Sciatic nerve (tissue), 2 donors: ENCODE data around the gene SLC25A21. TPM values are rescaled to one million over a fixed set of nuclear protein-coding genes. Genes with fewer than 3 reads are reported as not detected.
"Not testable (repeated sequence)": the region's sequence is repeated elsewhere in the genome, so short reads cannot be mapped to it uniquely, and the experiment has no call there.

Experiments
- ATAC-seq: fragments of 200-7000 bp; cut with Tn5 transposase; one replicate; pipeline ENCODE4 v1.9.1; 2020; ENCODE audit warnings: mild to moderate bottlenecking, moderate library complexity
- DNase-seq: peaks from one replicate; pipeline ENCODE4 v3.0.0-alpha.2; 2020; ENCODE audit warnings: low spot score
- intact Hi-C: fragments of 100-400 bp; cut with DNase I; formaldehyde crosslinking; loops from one replicate; pipeline ENCODE4 v1.14.2; 2022
- total RNA-seq: library from RNA; stranded (reverse); fragmentation: NEBNext Ultra II Directional; extraction: Animal tissue kit (Norgen Biotek cat#: 25700); gene quantifications from one replicate; pipeline ENCODE4 v1.2.1, GENCODE V29; 2021
- donor health status: DM: no; HTN: no; CAD: no.
- donor health status: DM: no; HTN: no; CAD: no.

Gene SLC25A21
- total RNA-seq, 1 donor from 2014 or later: 1.4 TPM

GRCh38 chr14:36935976-36936678 is 236.3 kb downstream of the SLC25A21 start:
- ATAC-seq: no peak
- DNase-seq: no peak
- intact Hi-C loops: no loop called here

- ATAC-seq (no peak), DNase-seq (no peak)
- intact Hi-C loops: no loop called here
These were observed 238.1 kb downstream of the SLC25A21 start for GRCh38 chr14:36934304-36934703.

GRCh38 chr14:36931791-36932190 is 240.6 kb downstream of the SLC25A21 start:
- intact Hi-C loops: no loop called here

GRCh38 chr14:36928432-36928831 is 244.0 kb downstream of the SLC25A21 start:
- intact Hi-C loops: no loop called here
- no peak for ATAC-seq
- DNase-seq: no peak

More at GRCh38 chr14:36931791-36932190, 240.6 kb downstream of the SLC25A21 start:
- DNase-seq: no peak
- no peak for ATAC-seq

GRCh38 chr14:36925094-36925493 is 247.3 kb downstream of the SLC25A21 start:
- intact Hi-C loops: no loop called here
- no peak for ATAC-seq

GRCh38 chr14:36916668-36917067 is 255.7 kb downstream of the SLC25A21 start:
- ATAC-seq (no peak), DNase-seq (no peak)
- intact Hi-C loops: no loop called here

More at GRCh38 chr14:36925094-36925493, 247.3 kb downstream of the SLC25A21 start:
- no peak for DNase-seq

GRCh38 chr14:36915081-36915480 is 257.3 kb downstream of the SLC25A21 start:
- ATAC-seq (no peak), DNase-seq (no peak)
- intact Hi-C loops: no loop called here

- DNase-seq (no peak), ATAC-seq (no peak)
- intact Hi-C loops: no loop called here
These were observed 261.8 kb downstream of the SLC25A21 start for GRCh38 chr14:36910578-36910977.

GRCh38 chr14:36905272-36905888 is 267.0 kb downstream of the SLC25A21 start:
- ATAC-seq: no peak

GRCh38 chr14:36901861-36902260 is 270.5 kb downstream of the SLC25A21 start:
- intact Hi-C loops: no loop called here
- ATAC-seq (no peak), DNase-seq (no peak)

More at GRCh38 chr14:36905272-36905888, 267.0 kb downstream of the SLC25A21 start:
- intact Hi-C loops: no loop called here
- no peak for DNase-seq

GRCh38 chr14:36900846-36901245 is 271.6 kb downstream of the SLC25A21 start:
- DNase-seq (no peak), ATAC-seq (no peak)
- intact Hi-C loops: no loop called here

- ATAC-seq, intact Hi-C loops, DNase-seq: not testable (repeated sequence)
These were observed 276.1 kb downstream of the SLC25A21 start for GRCh38 chr14:36896300-36896699.

GRCh38 chr14:36884049-36884448 is 288.4 kb downstream of the SLC25A21 start:
- no peak for DNase-seq
- intact Hi-C loops: no loop called here

GRCh38 chr14:36880276-36880675 is 292.1 kb downstream of the SLC25A21 start:
- no peak for ATAC-seq
- no peak for DNase-seq
- intact Hi-C loops: no loop called here

More at GRCh38 chr14:36884049-36884448, 288.4 kb downstream of the SLC25A21 start:
- ATAC-seq: no peak

- DNase-seq (no peak), ATAC-seq (no peak)
- intact Hi-C loops: no loop called here
These were observed 292.8 kb downstream of the SLC25A21 start for GRCh38 chr14:36879558-36879957.

- ATAC-seq (no peak), DNase-seq (no peak)
- intact Hi-C loops: no loop called here
These were observed 297.8 kb downstream of the SLC25A21 start for GRCh38 chr14:36874396-36875138.

- DNase-seq (no peak), ATAC-seq (no peak)
- intact Hi-C loops: no loop called here
These were observed 301.6 kb downstream of the SLC25A21 start for GRCh38 chr14:36870776-36871175.

- ATAC-seq (no peak), DNase-seq (no peak)
- intact Hi-C loops: no loop called here
These were observed 303.3 kb downstream of the SLC25A21 start for GRCh38 chr14:36869125-36869524.

GRCh38 chr14:36866867-36867266 is 305.5 kb downstream of the SLC25A21 start:
- ATAC-seq (no peak), DNase-seq (no peak)
- intact Hi-C loops: no loop called here

GRCh38 chr14:36863271-36863670 is 309.1 kb downstream of the SLC25A21 start:
- ATAC-seq (no peak), DNase-seq (no peak)
- intact Hi-C loops: no loop called here
